AG04450 (cell line): ENCODE results near the gene NT5C2. TPM values are rescaled to one million over a fixed set of nuclear protein-coding genes. Genes with fewer than 3 reads are reported as not detected.

Experiments used
- CTCF ChIA-PET: fragments of 300-600, 350-600 bp; formaldehyde crosslinking; extraction: SDS; loops from one replicate; lab custom pipeline; 2022; ENCODE audit warnings: antibody characterized with exemption, inconsistent platforms; lab: Charles Lee
- POLR2A ChIA-PET: fragments of 350-600 bp; formaldehyde crosslinking; extraction: SDS; loops from one replicate; lab custom pipeline; 2021; ENCODE audit warnings: antibody characterized with exemption, inconsistent platforms; lab: Yijun Ruan, JAX
- DNase-seq: peaks from one replicate; pipeline ENCODE4 v3.0.0-alpha.2; 2011; ENCODE audit warnings: low read depth, low spot score
- H3K27ac ChIP-seq: one replicate; pipeline ENCODE4 v1.5.1; 2012; ENCODE audit warnings: low read depth, low read length, control low read depth
- H3K27me3 ChIP-seq: one replicate; pipeline ENCODE4 v1.6.0; 2012; ENCODE audit warnings: low read length; ENCODE audit not compliant: control insufficient read depth, insufficient read depth
- H3K4me3 ChIP-seq: 2 replicates; pipeline ENCODE4 v1.5.1; 2011; ENCODE audit warnings: mild to moderate bottlenecking, low read depth, low read length, control low read depth
- H3K9me3 ChIP-seq: 2 replicates; pipeline ENCODE4 v1.5.1; 2012; ENCODE audit warnings: low read length; ENCODE audit not compliant: control insufficient read depth, insufficient read depth
- polyA minus RNA-seq: library from RNA; depleted of rRNA, polyadenylated mRNA; stranded (reverse); fragments of >200 nt; gene quantifications from 2 replicates; pipeline ENCODE4 v1.2.3, GENCODE V29; 2011; rRNA and poly(A)+ RNA removed
- polyA plus RNA-seq: library from polyadenylated mRNA; depleted of rRNA; stranded (reverse); fragments of >200 nt; gene quantifications from 2 replicates; pipeline ENCODE4 v1.2.3, GENCODE V29; 2011; rRNA removed
- TF ChIP-seq, protein P1 (sequence below): IDR thresholded peaks from 2 replicates; pipeline ENCODE4 v1.5.1; 2011; ENCODE audit warnings: low read depth, low read length, control low read depth, inconsistent platforms

NT5C2 gene
- polyA plus RNA-seq (94.5 and 117 TPM in 2 replicates), polyA minus RNA-seq (53.3 and 63.3 TPM in 2 replicates)

DNA sequence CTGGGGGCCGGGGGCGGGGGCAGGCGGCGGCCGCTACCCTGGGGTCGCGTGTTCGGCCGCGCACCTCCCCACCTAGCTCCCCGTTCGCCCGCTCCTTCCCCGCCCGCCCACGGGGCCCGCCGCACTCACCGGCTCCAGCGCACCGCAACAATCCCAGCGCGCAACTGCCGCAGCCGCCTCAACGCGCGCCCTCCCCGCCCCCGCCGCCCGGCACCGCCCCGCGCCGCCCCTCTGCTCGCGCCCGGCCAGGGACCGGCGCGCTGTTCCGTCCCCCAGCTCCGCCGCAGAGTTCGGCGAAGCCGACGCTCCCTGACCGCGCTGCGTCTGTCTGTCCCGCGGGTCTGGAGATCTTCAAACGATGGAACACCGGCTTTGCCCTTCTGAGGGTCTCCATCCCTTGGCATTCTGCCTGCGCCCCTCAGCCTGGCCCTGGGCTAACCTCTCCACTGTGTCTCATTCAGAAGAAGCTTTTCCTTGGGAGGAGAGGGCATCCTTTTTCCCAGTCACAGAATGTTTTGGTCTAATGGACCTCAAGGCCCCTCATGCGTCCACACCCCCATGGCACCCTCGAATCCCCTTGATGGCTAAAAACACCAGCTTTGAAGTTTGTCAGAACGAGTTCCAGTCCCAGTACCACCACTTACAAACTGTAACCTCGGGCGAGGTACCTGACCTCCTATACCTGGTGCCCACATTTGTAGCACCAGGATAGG lies at the start of gene NT5C2:
Gene NT5C2, minus strand, starts transcription at position 166 of the 713 bp plus-strand sequence. CDS start 18,314 bp downstream, outside the sequence.
- peak; percentile 24 for DNase-seq
- no peaks in the 10 kb centered on the region for H3K9me3 ChIP-seq
- H3K27me3 ChIP-seq: no peaks in the 10 kb centered on the region
- CTCF ChIA-PET: interaction anchor here (0.6 to 3.3 kb wide), 3 partner anchors 46 to 163 kb away, joined by 6 to 28 read pairs (median 20); no protein-coding TSS in a partner anchor
- H3K4me3 ChIP-seq: peak within 1 kb of the TSS; percentile 83
- peak within 1 kb of the TSS; percentile 92 for H3K27ac ChIP-seq
- POLR2A ChIA-PET: interaction anchor here (0.8 to 2.8 kb wide), 11 partner anchors 17 to 324 kb away, joined by 3 to 31 read pairs (median 5); partner anchors contain the start of genes AS3MT and CNNM2
- TF ChIP-seq, protein P1, sequence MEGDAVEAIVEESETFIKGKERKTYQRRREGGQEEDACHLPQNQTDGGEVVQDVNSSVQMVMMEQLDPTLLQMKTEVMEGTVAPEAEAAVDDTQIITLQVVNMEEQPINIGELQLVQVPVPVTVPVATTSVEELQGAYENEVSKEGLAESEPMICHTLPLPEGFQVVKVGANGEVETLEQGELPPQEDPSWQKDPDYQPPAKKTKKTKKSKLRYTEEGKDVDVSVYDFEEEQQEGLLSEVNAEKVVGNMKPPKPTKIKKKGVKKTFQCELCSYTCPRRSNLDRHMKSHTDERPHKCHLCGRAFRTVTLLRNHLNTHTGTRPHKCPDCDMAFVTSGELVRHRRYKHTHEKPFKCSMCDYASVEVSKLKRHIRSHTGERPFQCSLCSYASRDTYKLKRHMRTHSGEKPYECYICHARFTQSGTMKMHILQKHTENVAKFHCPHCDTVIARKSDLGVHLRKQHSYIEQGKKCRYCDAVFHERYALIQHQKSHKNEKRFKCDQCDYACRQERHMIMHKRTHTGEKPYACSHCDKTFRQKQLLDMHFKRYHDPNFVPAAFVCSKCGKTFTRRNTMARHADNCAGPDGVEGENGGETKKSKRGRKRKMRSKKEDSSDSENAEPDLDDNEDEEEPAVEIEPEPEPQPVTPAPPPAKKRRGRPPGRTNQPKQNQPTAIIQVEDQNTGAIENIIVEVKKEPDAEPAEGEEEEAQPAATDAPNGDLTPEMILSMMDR: no peak

DNA sequence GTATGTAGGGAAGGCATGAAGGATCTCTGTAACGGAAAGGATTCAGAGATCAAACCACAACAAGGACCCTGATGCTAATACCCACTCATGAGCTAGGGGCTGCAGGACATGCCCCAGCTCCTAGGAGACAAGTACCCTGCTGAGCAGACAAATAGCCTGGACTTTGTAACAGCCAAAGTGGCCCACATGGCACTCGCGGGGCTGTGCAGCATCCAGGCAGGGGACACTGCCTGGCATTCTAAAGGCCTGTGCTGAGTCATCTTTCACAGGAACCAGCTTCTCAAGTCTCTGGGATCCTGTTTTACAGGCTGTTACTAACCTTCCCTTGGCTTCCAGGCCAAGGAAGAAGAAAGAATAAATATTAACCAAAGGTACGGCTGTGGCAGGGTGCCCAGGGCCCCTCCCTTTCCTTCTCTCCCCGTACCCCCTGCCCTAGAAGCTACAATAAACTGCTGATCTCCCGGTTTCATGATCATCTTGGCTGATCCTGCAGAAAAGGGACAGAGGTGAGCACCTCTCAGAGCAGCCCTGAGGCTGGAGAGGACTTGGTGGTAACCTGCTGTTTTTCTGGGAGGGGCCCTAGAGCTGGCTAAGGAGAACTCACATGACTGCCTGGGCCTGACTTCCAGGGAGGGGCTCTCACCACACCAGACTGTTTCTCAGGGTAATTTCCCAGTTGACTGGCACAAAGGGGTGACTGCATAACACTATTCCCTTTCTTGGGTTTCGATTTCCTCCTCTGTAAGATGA lies 48.4 kb upstream of the NT5C2 start:
- Histone ChIP-seq H3K27me3 (no peaks in the 10 kb centered on the region), H3K27ac (peak overlapping the region; percentile 31), H3K4me3 (no peak overlapping the region), H3K9me3 (no peaks in the 10 kb centered on the region)
- TF ChIP-seq, protein P1: no peak
- CTCF ChIA-PET: interaction anchor here (1.8 kb wide), 1 partner anchor 324 kb away, joined by 7 read pairs; the partner anchor contains the start of gene CNNM2
- POLR2A ChIA-PET: interaction anchor here (0.6 kb wide), 1 partner anchor 47 kb away, joined by 7 read pairs; no protein-coding TSS in a partner anchor
- no peak for DNase-seq

DNA sequence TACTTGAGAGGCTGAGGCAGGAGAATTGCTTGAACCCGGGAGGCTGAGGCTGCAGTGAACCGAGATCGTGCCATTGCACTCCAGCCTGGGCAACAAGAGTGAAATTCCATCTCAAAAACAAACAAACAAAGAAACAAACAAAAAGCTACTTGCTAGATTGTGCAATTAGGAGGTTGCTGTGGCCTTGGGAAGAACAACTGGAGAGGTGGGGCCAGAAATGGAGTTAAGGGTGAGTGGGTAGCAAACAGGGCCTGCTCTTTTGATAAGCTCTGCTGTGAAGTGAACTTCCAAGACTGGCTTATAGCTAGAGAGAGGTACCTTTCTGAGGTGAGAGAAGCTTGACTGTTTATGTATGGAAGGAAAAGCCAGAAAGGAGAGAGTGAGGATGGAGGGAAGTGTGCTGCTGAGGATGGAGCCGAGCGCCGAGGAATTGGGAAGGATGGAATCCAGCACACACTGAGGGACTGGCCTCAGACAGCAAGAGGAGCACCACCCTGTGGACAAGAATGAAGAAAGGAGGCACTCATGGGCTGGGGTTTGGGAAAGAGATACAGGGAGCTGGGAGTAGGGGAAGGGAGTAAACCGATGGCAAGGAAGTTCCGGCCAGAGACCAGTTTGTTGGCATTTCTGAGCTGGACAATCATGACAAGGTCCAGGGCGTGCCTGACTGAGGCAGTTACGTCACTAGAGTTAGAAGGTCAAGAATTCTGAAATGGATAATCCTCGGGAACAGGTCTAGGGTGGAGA lies 45.6 kb upstream of the NT5C2 start:
- TF ChIP-seq, protein P1: peak; percentile 56
- no peak overlapping the region for H3K4me3 ChIP-seq
- DNase-seq: peak; percentile 15
- ChIA-PET CTCF (interaction anchor here (0.5 to 1.8 kb wide), 26 partner anchors 8 to 337 kb away, joined by 3 to 20 read pairs (median 4); partner anchors contain the start of genes CNNM2 and NT5C2), POLR2A (interaction anchor here (0.5 to 2.3 kb wide), 7 partner anchors 7 to 1336 kb away, joined by 3 to 12 read pairs (median 3); partner anchors contain the start of gene NT5C2)
- H3K27me3 ChIP-seq: no peaks in the 10 kb centered on the region
- H3K9me3 ChIP-seq: no peaks in the 10 kb centered on the region
- no peak overlapping the region for H3K27ac ChIP-seq

DNA sequence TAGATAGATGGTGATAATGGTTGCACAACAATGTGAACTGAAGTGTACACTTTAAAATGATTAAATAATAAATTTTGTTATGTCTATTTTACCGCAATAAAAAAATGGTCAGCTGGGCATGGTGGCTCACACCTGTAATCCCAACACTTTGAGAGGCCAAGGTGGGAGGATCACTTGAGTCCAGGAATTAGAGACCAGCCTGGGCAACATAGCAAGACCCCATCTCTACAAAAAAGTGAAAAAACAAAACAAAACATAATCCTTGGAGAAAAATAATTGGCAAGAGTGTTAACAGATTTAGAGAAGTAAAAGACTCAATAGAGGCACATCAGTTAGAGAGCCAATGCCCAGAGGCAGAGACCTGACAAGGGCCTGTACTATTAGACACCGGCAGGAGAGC lies 42.7 kb upstream of the NT5C2 start:
- TF ChIP-seq, protein P1: no peak
- DNase-seq: no peak
- CTCF ChIA-PET: interaction anchor here (2.8 kb wide), 1 partner anchor 9 kb away, joined by 14 read pairs; the partner anchor contains the start of gene RPEL1
- Histone ChIP-seq H3K27ac (no peak overlapping the region), H3K4me3 (no peak overlapping the region), H3K9me3 (no peaks in the 10 kb centered on the region), H3K27me3 (no peaks in the 10 kb centered on the region)
- POLR2A ChIA-PET: no interaction called here
